CD4-positive, alpha-beta T cell (primary cell): Measurements from ENCODE around the gene HTRA1. TPM values are rescaled to one million over a fixed set of nuclear protein-coding genes. Genes with fewer than 3 reads are reported as not detected.
A peak's percentile ranks its signal among the peaks of the same experiment; 100 is the strongest.

Experiments
- ATAC-seq: fragments of 200-7000 bp; cut with Tn5 transposase; one replicate; pipeline ENCODE4 v1.10.0; 2022; ENCODE audit warnings: mild to moderate bottlenecking; ENCODE audit not compliant: poor library complexity
- CTCF ChIA-PET: fragments of 350-600 bp; sonication (Branson Sonifier 250); formaldehyde crosslinking; loops from one replicate; lab custom pipeline; 2021; ENCODE audit warnings: antibody characterized with exemption, inconsistent platforms; lab: Charles Lee
- POLR2A ChIA-PET: fragments of 350-600 bp; sonication (Branson Sonifier 250); formaldehyde crosslinking; loops from one replicate; lab custom pipeline; 2021; ENCODE audit warnings: antibody characterized with exemption, inconsistent platforms; lab: Charles Lee
- DNase-seq, 14 experiments: peaks; one replicate each; pipeline ENCODE4 v3.0.0-alpha.2; 2013 to 2020; ENCODE audit warnings: mixed read lengths in 2 of 14
- H3K27ac ChIP-seq, 2 donors: one replicate each; pipeline versions ENCODE4 v1.5.1 to v1.7.0; 2013; ENCODE audit warnings: low read length in 2 of 2, low read depth in 1 of 2, mild to moderate bottlenecking in 1 of 2
- H3K27me3 ChIP-seq, 2 experiments: 1 replicate in 1 of 2; 2 replicates in 1 of 2; pipeline versions ENCODE4 v1.6.1 to v1.7.0; 2013; ENCODE audit warnings: low read length in 2 of 2, control low read depth in 1 of 2, mild to moderate bottlenecking in 1 of 2, moderate library complexity in 1 of 2; ENCODE audit not compliant: insufficient read depth in 2 of 2, control insufficient read depth in 1 of 2
- H3K36me3 ChIP-seq: one replicate; pipeline ENCODE4 v1.6.1; 2013; ENCODE audit warnings: low read length, control low read depth; ENCODE audit not compliant: insufficient read depth
- H3K4me1 ChIP-seq: one replicate; pipeline ENCODE4 v1.6.1; 2013; ENCODE audit warnings: low read length, control low read depth; ENCODE audit not compliant: insufficient read depth
- H3K4me3 ChIP-seq: one replicate; pipeline ENCODE4 v1.5.1; 2013; ENCODE audit warnings: mild to moderate bottlenecking, low read length, moderate library complexity
- H3K9me3 ChIP-seq, 2 experiments: 1 replicate in 1 of 2; 2 replicates in 1 of 2; pipeline versions ENCODE4 v1.6.1 to v1.7.0; 2013; ENCODE audit warnings: low read length in 2 of 2, mild to moderate bottlenecking in 2 of 2, control low read depth in 1 of 2, moderate library complexity in 1 of 2; ENCODE audit not compliant: control insufficient read depth in 1 of 2, insufficient read depth in 1 of 2
- H3K27ac Mint-ChIP-seq: one replicate; pipeline ENCODE4 v1.8.0; 2020; ENCODE audit warnings: mixed read lengths
- H3K27me3 Mint-ChIP-seq: one replicate; pipeline ENCODE4 v1.8.0; 2021; ENCODE audit warnings: mixed read lengths
- H3K36me3 Mint-ChIP-seq: one replicate; pipeline ENCODE4 v1.8.0; 2021; ENCODE audit warnings: low read depth, mixed read lengths
- H3K4me1 Mint-ChIP-seq: one replicate; pipeline ENCODE4 v1.8.0; 2021; ENCODE audit warnings: low read depth, mixed read lengths
- H3K4me3 Mint-ChIP-seq: one replicate; pipeline ENCODE4 v1.8.0; 2020; ENCODE audit warnings: mild to moderate bottlenecking, mixed read lengths
- H3K9me3 Mint-ChIP-seq: one replicate; pipeline ENCODE4 v1.8.0; 2020; ENCODE audit warnings: mixed read lengths
- CTCF ChIP-seq: fragments of 200-600 bp; IDR thresholded peaks from one replicate; pipeline ENCODE4 v1.8.0; 2022; ENCODE audit warnings: antibody characterized with exemption, mild to moderate bottlenecking
- intact Hi-C, 2 experiments: fragments of 100-400 bp; cut with DNase I in 1 of 2; cut with micrococcal nuclease in 1 of 2; formaldehyde crosslinking; loops; one replicate each; pipeline versions ENCODE4 v1.15.1 to v1.9.0; 2023 to 2025; cut with DNase I, micrococcal nuclease
- total RNA-seq, 174 experiments: library from RNA in 2 of 174; stranded (reverse) in 2 of 174; gene quantifications; one replicate each; pipeline ENCODE4 v1.2.3 and lab custom pipeline; 2021 to 2026

Gene HTRA1
- total RNA-seq, 2 experiments from 2014 or later: not detected

DNA sequence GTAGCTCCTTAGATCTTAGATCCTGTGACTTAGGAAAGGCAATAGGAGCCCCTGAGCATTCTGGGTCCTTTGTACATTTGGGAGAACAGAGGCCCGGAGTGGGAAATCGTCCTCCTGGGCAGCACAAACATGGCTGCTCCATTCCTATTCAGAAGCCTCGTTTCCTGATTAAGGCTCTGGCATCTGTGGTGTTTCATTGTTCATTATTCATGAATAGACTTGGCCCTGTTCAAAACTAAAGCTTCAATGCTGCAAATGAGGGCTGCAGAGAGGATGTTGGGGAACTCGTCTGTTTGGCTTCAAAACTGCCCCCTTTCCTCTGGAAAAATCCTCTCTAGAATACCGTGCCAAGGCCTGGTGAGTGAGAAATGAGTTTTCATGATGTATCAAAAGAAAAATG lies 3.4 kb upstream of the HTRA1 start:
- Histone ChIP-seq H3K4me3 (no peak overlapping the region), H3K27ac (no peak overlapping the region), H3K4me1 (peaks cover 25% of the 10 kb centered on the region), H3K9me3 (no peaks in the 10 kb centered on the region), H3K36me3 (no peaks in the 10 kb centered on the region), H3K27me3 (peaks cover 48 to 59% of the 10 kb centered on the region in 2 experiments)
- Mint-ChIP-seq H3K36me3 (no peaks in the 10 kb centered on the region), H3K4me3 (peak overlapping the region; percentile 20), H3K9me3 (no peaks in the 10 kb centered on the region), H3K27ac (no peak overlapping the region), H3K4me1 (peaks cover 12% of the 10 kb centered on the region), H3K27me3 (peaks cover 57% of the 10 kb centered on the region)
- DNase-seq (no peak), ATAC-seq (no peak)
- intact Hi-C loops: no loop called here
- POLR2A ChIA-PET: no interaction called here
- CTCF ChIA-PET: no interaction called here
- TF ChIP-seq CTCF: no peak

GRCh38 chr10:122458693-122459092 lies 2.7 kb upstream of the HTRA1 start:
- Mint-ChIP-seq H3K4me1 (peaks cover 12% of the 10 kb centered on the region), H3K4me3 (no peak overlapping the region), H3K9me3 (no peaks in the 10 kb centered on the region), H3K36me3 (no peaks in the 10 kb centered on the region), H3K27me3 (peaks cover 63% of the 10 kb centered on the region), H3K27ac (no peak overlapping the region)
- ChIA-PET CTCF (no interaction called here), POLR2A (no interaction called here)
- Histone ChIP-seq H3K4me3 (no peak overlapping the region), H3K4me1 (peaks cover 25% of the 10 kb centered on the region), H3K27me3 (peaks cover 52 to 66% of the 10 kb centered on the region in 2 experiments), H3K27ac (no peak overlapping the region), H3K9me3 (no peaks in the 10 kb centered on the region), H3K36me3 (no peaks in the 10 kb centered on the region)
- intact Hi-C loops: no loop called here
- DNase-seq (no peak), ATAC-seq (no peak)
- no peak for TF ChIP-seq CTCF

DNA sequence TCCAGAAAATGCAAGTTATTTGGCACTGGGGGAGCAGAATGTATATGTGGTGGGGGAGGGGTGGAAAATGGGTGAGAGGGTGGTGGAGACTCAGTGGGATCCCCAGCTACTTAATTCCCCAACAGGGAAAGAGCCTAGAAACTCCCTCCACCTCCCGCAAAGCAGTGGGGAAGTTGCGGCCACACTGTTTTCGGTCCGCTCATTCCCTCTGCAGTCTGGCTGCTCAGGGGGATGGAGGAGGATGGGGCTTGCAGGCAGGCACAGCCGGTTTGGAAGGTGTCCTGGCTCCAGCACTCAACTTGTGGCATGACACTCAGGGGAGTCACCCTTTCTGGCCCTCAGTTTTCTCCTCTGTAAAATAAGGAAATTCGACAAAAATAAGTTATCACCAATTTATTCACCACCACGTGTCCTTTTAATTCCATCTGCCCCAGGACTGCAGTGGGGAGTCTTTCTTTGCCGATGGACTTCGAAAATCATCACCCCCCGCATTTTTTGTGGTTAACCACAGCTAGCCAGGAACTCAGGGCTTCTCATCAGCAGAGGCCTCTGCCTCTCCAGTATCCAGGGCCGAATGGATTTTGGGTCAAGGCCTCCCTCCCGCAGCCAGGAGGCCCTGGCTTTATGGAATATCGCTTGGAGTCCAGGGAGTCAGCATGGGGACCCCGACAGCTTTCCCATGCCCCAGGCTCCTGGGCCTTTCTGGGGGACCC lies 1.6 kb upstream of the HTRA1 start:
- no peak for TF ChIP-seq CTCF
- Mint-ChIP-seq H3K27me3 (peaks cover 70% of the 10 kb centered on the region), H3K36me3 (no peaks in the 10 kb centered on the region), H3K9me3 (no peaks in the 10 kb centered on the region), H3K27ac (no peak overlapping the region), H3K4me3 (peak overlapping the region; percentile 20), H3K4me1 (peaks cover 12% of the 10 kb centered on the region)
- Histone ChIP-seq H3K4me3 (no peak overlapping the region), H3K36me3 (no peaks in the 10 kb centered on the region), H3K27me3 (peaks cover 56 to 76% of the 10 kb centered on the region in 2 experiments), H3K27ac (no peak overlapping the region), H3K4me1 (peaks cover 25% of the 10 kb centered on the region), H3K9me3 (no peaks in the 10 kb centered on the region)
- DNase-seq (no peak), ATAC-seq (no peak)
- CTCF ChIA-PET: no interaction called here
- intact Hi-C loops: no loop called here
- POLR2A ChIA-PET: no interaction called here
